SK-N-MC (cell line): ENCODE measurements around the gene FGF2.
A peak's percentile ranks its signal among the peaks of the same experiment; 100 is the strongest.

Source experiments
- DNase-seq: peaks from one replicate; pipeline ENCODE4 v3.0.0-alpha.2; 2011; ENCODE audit warnings: low read depth, low spot score
- H3K27ac ChIP-seq: fragments of 200-600 bp; sonication (generic); 2 replicates; pipeline ENCODE4 v1.5.1; 2016; ENCODE audit warnings: mixed run types
- H3K36me3 ChIP-seq: fragments of 200-600 bp; sonication (generic); 2 replicates; pipeline ENCODE4 v1.6.1; 2017; ENCODE audit warnings: antibody characterized with exemption, low read length, mixed read lengths; ENCODE audit not compliant: insufficient read depth
- H3K4me3 ChIP-seq: fragments of 200-600 bp; sonication (generic); 2 replicates; pipeline ENCODE4 v1.5.1; 2016
- H3K9ac ChIP-seq: fragments of 200-600 bp; sonication (generic); 2 replicates; pipeline ENCODE4 v1.8.0; 2017; ENCODE audit warnings: mixed run types, mixed read lengths; ENCODE audit not compliant: insufficient read length
- H3K9me3 ChIP-seq: fragments of 200-600 bp; sonication (generic); 2 replicates; pipeline ENCODE4 v1.6.1; 2017; ENCODE audit warnings: low read depth, mild to moderate bottlenecking, antibody characterized with exemption, low read length, moderate library complexity, mixed read lengths
- EZH2 ChIP-seq: fragments of 200-600 bp; sonication (generic); IDR thresholded peaks from one replicate; pipeline ENCODE4 v1.6.1; 2017; ENCODE audit warnings: antibody characterized with exemption
- FOXP2 ChIP-seq: optimal IDR thresholded peaks from 2 replicates; pipeline ENCODE3; 2011; ENCODE audit warnings: mild to moderate bottlenecking, moderate library complexity; ENCODE audit not compliant: insufficient read depth; ENCODE audit errors: extremely low read length, control extremely low read depth
- POLR2AphosphoS5 ChIP-seq: IDR thresholded peaks from 2 replicates; pipeline ENCODE4 v1.6.1; 2012; ENCODE audit warnings: mild to moderate bottlenecking, low read depth, low read length, borderline replicate concordance

The FGF2 gene

DNA sequence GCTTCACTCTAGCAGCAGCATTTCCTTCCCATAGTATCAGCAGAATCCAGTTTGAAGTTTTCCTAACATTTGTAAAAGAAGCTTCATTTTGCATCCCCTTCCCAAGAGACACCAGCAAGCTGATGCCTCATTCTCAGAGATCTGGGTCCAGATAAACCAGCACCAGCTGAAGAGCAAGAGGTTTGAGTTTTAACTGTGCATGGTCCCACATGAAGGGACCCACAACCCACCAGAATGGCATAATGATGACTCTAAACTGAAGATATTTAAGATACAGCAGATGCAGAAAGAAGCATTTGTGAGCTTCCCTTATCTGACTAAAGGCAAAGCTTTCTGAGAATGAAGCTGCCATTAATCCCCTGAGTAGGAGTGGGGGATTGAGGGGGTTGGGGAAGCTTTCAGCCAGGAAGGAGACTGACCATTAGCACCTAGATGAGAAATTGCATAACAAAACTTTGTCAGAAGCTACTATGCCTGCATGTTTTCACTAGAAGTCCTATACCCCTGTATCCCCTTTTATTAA, 77.2 kb downstream of the FGF2 start:
- DNase-seq, result no peak
- TF ChIP-seq FOXP2 (no peak), EZH2 (no peak), POLR2AphosphoS5 (no peak)

DNA sequence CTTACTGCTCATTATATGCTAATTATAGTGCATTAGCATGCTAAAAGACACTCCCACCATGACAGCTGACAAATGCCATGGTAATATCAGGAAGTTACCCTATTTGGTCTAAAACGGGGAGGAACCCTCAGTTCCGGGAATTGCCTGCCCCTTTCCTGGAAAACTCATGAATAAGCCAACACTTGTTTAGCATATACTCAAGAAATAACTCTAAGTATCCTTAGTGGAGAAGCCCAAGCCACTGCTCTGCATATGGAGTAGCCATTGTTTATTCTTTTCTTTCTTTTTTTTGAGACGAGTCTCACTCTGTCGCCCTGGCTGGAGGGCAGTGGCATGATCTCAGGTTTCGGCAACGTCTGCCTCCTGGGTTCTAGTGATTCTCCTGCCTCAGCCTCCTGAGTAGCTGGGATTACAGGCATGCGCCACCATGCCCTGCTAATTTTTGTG, 80.3 kb downstream of the FGF2 start:
- TF ChIP-seq EZH2, result no peak
- TF ChIP-seq POLR2AphosphoS5, result no peak
- TF ChIP-seq FOXP2, result no peak
- Histone ChIP-seq H3K9ac (no peak overlapping the region), H3K9me3 (no peaks in the 10 kb centered on the region), H3K27ac (no peak overlapping the region), H3K36me3 (no peaks in the 10 kb centered on the region), H3K4me3 (no peak overlapping the region)
- no peak for DNase-seq

More for the DNA sequence above, 77.2 kb downstream of the FGF2 start:
- Histone ChIP-seq H3K9ac (no peak overlapping the region), H3K4me3 (no peak overlapping the region), H3K27ac (no peak overlapping the region), H3K9me3 (no peaks in the 10 kb centered on the region), H3K36me3 (no peaks in the 10 kb centered on the region)

DNA sequence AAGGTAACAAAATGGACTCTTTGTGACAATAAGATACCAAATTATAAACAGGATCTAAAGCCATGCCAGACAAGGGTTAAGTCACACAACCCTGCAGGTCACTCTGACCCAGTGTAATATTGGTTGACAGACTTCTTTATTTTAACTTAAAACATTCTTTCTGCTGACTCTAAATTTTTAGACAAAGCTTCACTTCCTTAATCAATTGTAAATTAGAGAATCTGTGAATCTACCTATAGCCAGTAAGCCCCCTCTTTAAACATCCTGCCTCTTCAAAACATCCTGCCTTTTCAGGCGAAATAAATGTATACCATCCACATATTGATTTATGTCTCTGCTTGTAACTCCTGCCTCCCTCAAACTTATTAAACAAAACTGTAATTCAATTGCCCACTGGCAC, 81.6 kb downstream of the FGF2 start:
- H3K9ac ChIP-seq, result no peak overlapping the region
- H3K4me3 ChIP-seq, result no peak overlapping the region
- no peak for DNase-seq
- no peaks in the 10 kb centered on the region for H3K36me3 ChIP-seq
- H3K27ac ChIP-seq, result no peak overlapping the region
- H3K9me3 ChIP-seq, result no peaks in the 10 kb centered on the region
- TF ChIP-seq EZH2, result no peak
- no peak for TF ChIP-seq FOXP2
- TF ChIP-seq POLR2AphosphoS5, result no peak

DNA sequence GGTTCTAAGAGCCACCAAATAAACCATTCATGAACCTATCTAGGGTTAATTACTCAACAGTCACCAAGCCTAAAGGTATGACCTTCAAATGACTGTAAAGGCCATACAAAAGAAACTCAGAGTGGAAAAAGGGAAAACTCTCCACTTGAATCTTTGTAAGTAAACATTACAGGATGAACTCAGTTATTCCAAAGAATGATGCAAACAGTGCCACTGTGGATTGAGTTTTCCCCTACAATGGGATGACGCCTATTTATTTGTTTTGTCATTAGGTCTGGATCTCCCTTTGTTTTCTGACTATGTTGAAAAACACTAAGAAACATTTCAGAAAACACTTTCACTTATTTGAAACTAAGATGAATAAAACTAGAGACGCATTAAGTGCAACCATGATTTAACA, 83.1 kb downstream of the FGF2 start:
- no peaks in the 10 kb centered on the region for H3K36me3 ChIP-seq
- no peak for DNase-seq
- H3K9ac ChIP-seq, result no peak overlapping the region
- H3K27ac ChIP-seq, result no peak overlapping the region
- no peak overlapping the region for H3K4me3 ChIP-seq
- H3K9me3 ChIP-seq, result no peaks in the 10 kb centered on the region
- TF ChIP-seq EZH2 (no peak), FOXP2 (no peak), POLR2AphosphoS5 (no peak)

DNA sequence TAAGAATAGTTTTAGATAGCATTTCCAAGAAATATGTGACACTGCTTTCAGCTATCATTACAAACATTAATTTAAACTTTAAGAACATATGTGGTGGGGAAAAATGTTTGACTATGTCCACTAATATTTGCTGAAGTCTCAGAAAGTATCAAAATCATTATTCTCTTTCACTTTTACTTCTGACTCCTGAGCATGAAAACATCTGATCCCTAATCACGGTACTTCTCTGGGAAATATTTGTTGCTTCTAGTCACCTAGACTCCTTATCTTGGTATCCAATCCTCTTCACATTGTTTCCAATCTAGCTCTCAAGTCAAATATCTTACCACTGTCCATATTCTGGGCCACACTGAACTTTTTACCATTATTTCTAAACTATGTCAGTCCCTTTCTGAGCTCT, 85.0 kb downstream of the FGF2 start:
- TF ChIP-seq FOXP2, result no peak
- TF ChIP-seq POLR2AphosphoS5, result no peak
- no peak for TF ChIP-seq EZH2
- Histone ChIP-seq H3K36me3 (no peaks in the 10 kb centered on the region), H3K9me3 (no peaks in the 10 kb centered on the region), H3K9ac (no peak overlapping the region), H3K4me3 (no peak overlapping the region), H3K27ac (no peak overlapping the region)
- DNase-seq, result no peak

DNA sequence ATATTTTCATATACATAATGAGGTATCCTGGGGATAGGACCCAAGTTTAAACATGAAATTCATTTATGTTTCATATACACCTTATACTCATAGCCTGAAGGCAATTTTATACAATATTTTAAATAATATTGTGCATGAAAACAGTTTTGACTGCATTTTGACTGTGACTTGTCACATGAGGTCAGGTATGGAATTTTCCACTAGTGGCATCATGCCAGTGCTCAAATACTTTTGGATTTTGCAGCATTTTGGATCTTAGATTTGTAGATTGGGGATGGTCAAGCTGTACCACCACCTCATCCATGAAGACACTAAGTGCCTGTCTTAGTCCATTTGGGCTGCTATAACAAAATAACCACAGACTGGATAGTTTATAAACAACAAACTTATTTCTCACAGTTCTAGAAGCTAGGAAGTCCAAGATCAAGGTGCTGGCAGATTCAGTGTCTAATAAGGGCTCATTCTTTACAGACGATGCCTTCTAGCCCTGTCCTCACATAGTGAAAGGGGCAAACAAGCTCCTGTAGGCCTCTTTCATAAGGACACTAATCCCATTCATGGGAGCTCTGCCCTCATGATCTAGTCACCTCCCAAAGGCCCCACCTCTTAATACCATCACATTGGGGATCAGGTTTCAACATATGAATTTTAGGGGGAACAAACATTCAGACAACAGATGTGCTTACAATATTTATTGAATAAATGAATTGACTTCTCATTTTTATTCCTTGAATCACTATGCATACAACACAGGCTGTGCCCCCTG, 86.4 kb downstream of the FGF2 start:
- Histone ChIP-seq H3K36me3 (no peaks in the 10 kb centered on the region), H3K27ac (no peak overlapping the region), H3K9ac (no peak overlapping the region), H3K9me3 (no peaks in the 10 kb centered on the region), H3K4me3 (no peak overlapping the region)
- TF ChIP-seq EZH2 (no peak), FOXP2 (no peak), POLR2AphosphoS5 (no peak)
- DNase-seq, result no peak

DNA sequence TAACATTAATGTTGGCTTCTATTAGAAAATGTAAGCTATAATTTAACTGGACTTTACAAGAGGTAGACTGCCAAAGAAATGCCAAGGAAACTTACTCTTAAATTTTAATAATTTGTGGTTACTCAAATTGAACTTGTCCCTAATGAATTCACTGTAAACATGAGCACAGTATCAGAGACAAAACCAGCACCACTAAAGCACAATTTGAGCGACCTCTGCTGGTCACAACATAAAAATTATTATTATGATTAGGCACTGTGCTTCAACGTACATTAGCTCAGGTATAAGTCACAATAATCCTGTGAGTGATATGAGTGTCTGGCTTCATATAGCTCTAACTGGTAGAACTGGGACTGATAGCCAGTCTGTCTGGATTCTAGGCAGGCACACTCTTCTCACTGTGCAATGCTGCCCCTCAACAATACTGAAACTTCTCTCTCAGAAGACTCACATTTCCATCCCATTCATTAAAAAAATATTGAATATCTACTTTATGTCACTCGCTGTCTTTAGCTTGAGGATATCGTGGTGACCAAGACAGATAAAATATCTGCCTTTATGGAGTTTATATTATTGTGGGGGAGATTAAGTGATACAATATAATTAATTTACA, 87.8 kb downstream of the FGF2 start:
- Histone ChIP-seq H3K4me3 (no peak overlapping the region), H3K9me3 (no peaks in the 10 kb centered on the region), H3K36me3 (no peaks in the 10 kb centered on the region), H3K9ac (no peak overlapping the region), H3K27ac (no peak overlapping the region)
- TF ChIP-seq POLR2AphosphoS5 (no peak), FOXP2 (no peak), EZH2 (no peak)
- DNase-seq, result peak; percentile 30

DNA sequence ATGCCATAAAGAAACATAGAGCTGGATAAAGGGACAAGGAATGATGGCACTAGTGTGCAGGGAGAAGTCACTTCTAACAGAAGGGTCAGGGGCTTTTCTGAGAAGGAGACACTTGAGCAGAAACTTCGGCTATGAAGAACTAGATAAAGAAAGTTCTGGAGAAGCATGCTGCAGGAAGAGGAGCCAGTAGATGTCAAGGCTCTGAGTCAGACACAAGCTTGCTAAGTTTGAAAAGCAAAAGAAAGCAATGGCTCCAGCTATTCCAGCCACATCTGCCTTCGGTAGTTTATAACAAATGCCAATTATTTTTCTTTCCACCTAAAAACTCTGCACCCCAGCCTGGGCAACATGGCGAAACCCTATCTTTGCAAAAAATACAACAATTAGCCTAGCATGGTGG, 88.3 kb downstream of the FGF2 start:
- no peaks in the 10 kb centered on the region for H3K36me3 ChIP-seq
- H3K9ac ChIP-seq, result no peak overlapping the region
- no peak for DNase-seq
- no peak overlapping the region for H3K4me3 ChIP-seq
- no peaks in the 10 kb centered on the region for H3K9me3 ChIP-seq
- no peak for TF ChIP-seq POLR2AphosphoS5
- TF ChIP-seq EZH2, result no peak
- no peak for TF ChIP-seq FOXP2
- H3K27ac ChIP-seq, result no peak overlapping the region
